Measurements from ENCODE around the gene CABLES1. TPM values are rescaled to one million over a fixed set of nuclear protein-coding genes. Genes with fewer than 3 reads are reported as not detected.

CABLES1 gene
- total RNA-seq, 3 donors from 2014 or later: 8.1 to 13.0 (median 11.6) TPM

DNA sequence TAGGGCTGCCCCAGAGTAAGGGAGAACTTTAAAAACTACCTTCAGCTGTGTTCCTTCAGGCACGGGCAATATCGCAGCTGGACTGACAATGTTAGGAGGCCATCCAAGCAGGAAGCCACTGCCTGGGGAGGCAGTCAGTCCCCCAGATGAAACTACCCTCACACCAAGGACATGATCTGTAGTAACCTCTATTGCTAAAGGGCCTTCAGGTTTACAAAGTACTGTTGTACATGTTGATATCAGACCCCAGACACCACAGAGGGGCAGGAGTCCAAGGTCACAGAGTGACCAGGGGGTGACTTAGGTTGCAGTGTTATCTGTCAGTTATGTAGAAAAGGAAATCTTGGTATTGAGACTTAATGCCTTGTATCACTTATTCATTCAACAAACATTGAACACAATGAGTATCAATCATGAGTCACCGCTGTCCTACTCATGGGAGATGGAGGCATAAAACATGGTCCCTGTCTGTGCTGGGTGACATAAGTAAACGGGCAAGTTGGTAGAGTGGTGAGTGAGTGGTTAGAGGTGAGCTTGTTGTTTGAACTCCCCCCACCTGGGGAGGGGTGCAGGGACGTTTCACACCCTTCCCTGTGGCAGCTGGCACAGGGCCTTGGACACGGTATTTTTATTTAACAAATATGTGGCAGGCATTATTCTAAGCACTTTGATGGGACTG is 7.1 kb downstream of the CABLES1 start:
- intact Hi-C loops (cut with DNase I, micrococcal nuclease): no loop called here
- peak; percentile 27 for ATAC-seq
- TF ChIP-seq, protein P1, sequence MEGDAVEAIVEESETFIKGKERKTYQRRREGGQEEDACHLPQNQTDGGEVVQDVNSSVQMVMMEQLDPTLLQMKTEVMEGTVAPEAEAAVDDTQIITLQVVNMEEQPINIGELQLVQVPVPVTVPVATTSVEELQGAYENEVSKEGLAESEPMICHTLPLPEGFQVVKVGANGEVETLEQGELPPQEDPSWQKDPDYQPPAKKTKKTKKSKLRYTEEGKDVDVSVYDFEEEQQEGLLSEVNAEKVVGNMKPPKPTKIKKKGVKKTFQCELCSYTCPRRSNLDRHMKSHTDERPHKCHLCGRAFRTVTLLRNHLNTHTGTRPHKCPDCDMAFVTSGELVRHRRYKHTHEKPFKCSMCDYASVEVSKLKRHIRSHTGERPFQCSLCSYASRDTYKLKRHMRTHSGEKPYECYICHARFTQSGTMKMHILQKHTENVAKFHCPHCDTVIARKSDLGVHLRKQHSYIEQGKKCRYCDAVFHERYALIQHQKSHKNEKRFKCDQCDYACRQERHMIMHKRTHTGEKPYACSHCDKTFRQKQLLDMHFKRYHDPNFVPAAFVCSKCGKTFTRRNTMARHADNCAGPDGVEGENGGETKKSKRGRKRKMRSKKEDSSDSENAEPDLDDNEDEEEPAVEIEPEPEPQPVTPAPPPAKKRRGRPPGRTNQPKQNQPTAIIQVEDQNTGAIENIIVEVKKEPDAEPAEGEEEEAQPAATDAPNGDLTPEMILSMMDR (IDR thresholded peaks at IDR 0.05): no peak
- DNase-seq: no peak
- H3K4me3 ChIP-seq: no peak overlapping the region
- H3K9me3 ChIP-seq: no peaks in the 10 kb centered on the region
- peaks cover 38% of the 10 kb centered on the region for H3K4me1 ChIP-seq (ENCODE audit: low read depth)
- H3K36me3 ChIP-seq (ENCODE audit: low read depth): no peaks in the 10 kb centered on the region

GRCh38 chr18:23143016-23143814 is 7.9 kb downstream of the CABLES1 start:
- ATAC-seq (peak; percentile 92), DNase-seq (peak in 2 of 3 donors; percentile 62 to 77)
- peaks cover 34% of the 10 kb centered on the region for H3K4me1 ChIP-seq (ENCODE audit: low read depth)
- TF ChIP-seq, protein P1 (IDR thresholded peaks at IDR 0.05): no peak
- intact Hi-C loops (cut with DNase I, micrococcal nuclease): no loop called here
- H3K36me3 ChIP-seq (ENCODE audit: low read depth): no peaks in the 10 kb centered on the region
- H3K9me3 ChIP-seq: no peaks in the 10 kb centered on the region
- no peak overlapping the region for H3K4me3 ChIP-seq

GRCh38 chr18:23143815-23144261 is 8.6 kb downstream of the CABLES1 start:
- TF ChIP-seq, protein P1 (IDR thresholded peaks at IDR 0.05): no peak
- Histone ChIP-seq H3K9me3 (no peaks in the 10 kb centered on the region), H3K4me1 (ENCODE audit: low read depth) (peaks cover 34% of the 10 kb centered on the region), H3K4me3 (no peak overlapping the region), H3K36me3 (ENCODE audit: low read depth) (no peaks in the 10 kb centered on the region)
- DNase-seq (no peak), ATAC-seq (no peak)
- intact Hi-C loops (cut with DNase I, micrococcal nuclease): no loop called here

- intact Hi-C loops (cut with DNase I, micrococcal nuclease): no loop called here
- Histone ChIP-seq H3K36me3 (ENCODE audit: low read depth) (no peaks in the 10 kb centered on the region), H3K9me3 (no peaks in the 10 kb centered on the region), H3K4me3 (no peak overlapping the region), H3K4me1 (ENCODE audit: low read depth) (peaks cover 34% of the 10 kb centered on the region)
- TF ChIP-seq, protein P1 (IDR thresholded peaks at IDR 0.05): no peak
- DNase-seq (no peak), ATAC-seq (no peak)
Measured at GRCh38 chr18:23144640-23145039, 9.4 kb downstream of the CABLES1 start.

GRCh38 chr18:23145621-23146020 is 10.3 kb downstream of the CABLES1 start:
- H3K36me3 ChIP-seq (ENCODE audit: low read depth): no peaks in the 10 kb centered on the region
- intact Hi-C loops (cut with DNase I, micrococcal nuclease): no loop called here
- H3K4me1 ChIP-seq (ENCODE audit: low read depth): peaks cover 33% of the 10 kb centered on the region
- no peaks in the 10 kb centered on the region for H3K9me3 ChIP-seq
- no peak overlapping the region for H3K4me3 ChIP-seq
- no peak for ATAC-seq
- no peak for DNase-seq
- TF ChIP-seq, protein P1 (IDR thresholded peaks at IDR 0.05): no peak
